SK-N-SH treated with all-trans-retinoic acid at 6 μM for 48 hours (cell line): Measurements from ENCODE around the gene TBXT.

Experiments used
- PATZ1 ChIP-seq: fragments of 250-450 bp; sonication (Bioruptor Pico); IDR thresholded peaks from 2 replicates; pipeline ENCODE4 v1.8.0; 2020; ENCODE audit warnings: mild to moderate bottlenecking, moderate library complexity, borderline replicate concordance
- POU6F1 ChIP-seq: fragments of 250-450 bp; sonication (Bioruptor Pico); IDR thresholded peaks from 2 replicates; pipeline ENCODE4 v1.8.0; 2021; ENCODE audit warnings: low read depth, mild to moderate bottlenecking, moderate library complexity, borderline replicate concordance
- ZFP3 ChIP-seq: fragments of 250-450 bp; sonication (Bioruptor Pico); IDR thresholded peaks from 2 replicates; pipeline ENCODE4 v1.5.0; 2020; ENCODE audit warnings: mild to moderate bottlenecking, moderate library complexity
- ZNF565 ChIP-seq: fragments of 450-650 bp; formaldehyde crosslinking; conservative IDR thresholded peaks from 2 replicates; pipeline ENCODE4 v1.5.0; 2020; ENCODE audit warnings: low read depth, mild to moderate bottlenecking, moderate library complexity

GRCh38 chr6:166206066-166206465 is 38.4 kb upstream of the TBXT start:
- TF ChIP-seq PATZ1 (CRISPR knock-in tag) = no peak
- TF ChIP-seq ZFP3 (CRISPR knock-in tag) = no peak
- no peak for TF ChIP-seq ZNF565 (CRISPR knock-in tag)
- no peak for TF ChIP-seq POU6F1 (CRISPR knock-in tag)
